ENCODE results near the gene GSTM4.

GSTM4 gene

GRCh38 chr1:109639841-109640184 is 16.1 kb upstream of the GSTM4 start:
- DNase-seq = no peak

- peak; percentile 83 to 91 (median 89) for DNase-seq
Observed at GRCh38 chr1:109640285-109640865, 15.5 kb upstream of the GSTM4 start.

- peak; percentile 50 to 55 (median 54) for DNase-seq
Observed at GRCh38 chr1:109641078-109641740, 14.7 kb upstream of the GSTM4 start.

- DNase-seq = peak; percentile 81 to 89 (median 85)
Observed at GRCh38 chr1:109641861-109642260, 14.0 kb upstream of the GSTM4 start.

GRCh38 chr1:109642626-109643025 is 13.3 kb upstream of the GSTM4 start:
- DNase-seq = peak; percentile 72 to 83 (median 80)

GRCh38 chr1:109643385-109644230 is 12.3 kb upstream of the GSTM4 start:
- peak; percentile 78 to 93 (median 88) for DNase-seq

- DNase-seq = no peak
Observed at GRCh38 chr1:109644670-109645069, 11.2 kb upstream of the GSTM4 start.

- DNase-seq = peak; percentile 41 to 57 (median 55)
Observed at GRCh38 chr1:109649491-109649914, 6.4 kb upstream of the GSTM4 start.

GRCh38 chr1:109650609-109651008 is 5.3 kb upstream of the GSTM4 start:
- no peak for DNase-seq

GRCh38 chr1:109652402-109652801 is 3.5 kb upstream of the GSTM4 start:
- DNase-seq = no peak

GRCh38 chr1:109653306-109653705 is 2.6 kb upstream of the GSTM4 start:
- DNase-seq = no peak

- no peak for DNase-seq
Observed at GRCh38 chr1:109654519-109654918, 1.4 kb upstream of the GSTM4 start.

- no peak for DNase-seq
Observed at GRCh38 chr1:109657395-109657794, 1.5 kb downstream of the GSTM4 start.

GRCh38 chr1:109657970-109658369 is 2.1 kb downstream of the GSTM4 start:
- DNase-seq = no peak

- peak in 1 of 3 donors; percentile 30 for DNase-seq
Observed at GRCh38 chr1:109658533-109659042, 2.7 kb downstream of the GSTM4 start.

GRCh38 chr1:109659145-109659544 is 3.2 kb downstream of the GSTM4 start:
- no peak for DNase-seq

- DNase-seq = peak; percentile 39 to 48 (median 45)
Observed at GRCh38 chr1:109659997-109660690, 4.2 kb downstream of the GSTM4 start.

- DNase-seq = peak in 1 of 3 donors; percentile 23
Observed at GRCh38 chr1:109660691-109661026, 4.8 kb downstream of the GSTM4 start.

GRCh38 chr1:109661391-109661790 is 5.5 kb downstream of the GSTM4 start:
- DNase-seq = no peak

- no peak for DNase-seq
Observed at GRCh38 chr1:109664671-109665070, 8.8 kb downstream of the GSTM4 start.

- peak; percentile 73 to 89 (median 75) for DNase-seq
Observed at GRCh38 chr1:109667452-109668122, 11.7 kb downstream of the GSTM4 start, which contains the start of gene GSTM2. Gene GSTM2 (plus strand): TSS chr1:109668057. CDS start chr1:109668116, 59 bp downstream.

GRCh38 chr1:109668123-109668775 is 12.3 kb downstream of the GSTM4 start:
- DNase-seq = no peak
